Astrocyte (in vitro differentiated cells and primary cell): ENCODE data around the gene C16orf86. TPM values are rescaled to one million over a fixed set of nuclear protein-coding genes. Genes with fewer than 3 reads are reported as not detected.

ENCODE experiments used
- DNase-seq: peaks from one replicate; pipeline ENCODE4 v3.0.0-alpha.2; 2010; ENCODE audit warnings: low read depth
- FAIRE-seq: peaks from 2 replicates; lab custom pipeline; 2011; peaks lifted over from hg19 to GRCh38; lab: Jason Lieb, UNC
- H2AFZ ChIP-seq: 2 replicates; pipeline ENCODE4 v1.6.0; 2012; ENCODE audit warnings: low read depth, low read length, inconsistent platforms
- H3K27ac ChIP-seq: 2 replicates; pipeline ENCODE4 v1.5.1; 2011; ENCODE audit warnings: low read depth, low read length, inconsistent platforms
- H3K27me3 ChIP-seq: 2 replicates; pipeline ENCODE4 v1.6.0; 2011; ENCODE audit warnings: low read length, inconsistent platforms; ENCODE audit not compliant: insufficient read depth
- H3K36me3 ChIP-seq: 2 replicates; pipeline ENCODE4 v1.5.1; 2011; ENCODE audit warnings: low read length, inconsistent platforms; ENCODE audit not compliant: insufficient read depth
- H3K4me1 ChIP-seq: 2 replicates; pipeline ENCODE4 v1.5.1; 2011; ENCODE audit warnings: low read length, inconsistent platforms; ENCODE audit not compliant: insufficient read depth
- H3K4me2 ChIP-seq: 2 replicates; pipeline ENCODE4 v1.6.0; 2012; ENCODE audit warnings: low read length, inconsistent platforms
- H3K4me3 ChIP-seq: 2 replicates; pipeline ENCODE4 v1.5.1; 2011; ENCODE audit warnings: low read depth, mild to moderate bottlenecking, low read length, inconsistent platforms; ENCODE audit not compliant: insufficient read depth
- H3K79me2 ChIP-seq: 2 replicates; pipeline ENCODE4 v1.6.0; 2012; ENCODE audit warnings: mild to moderate bottlenecking, low read length, inconsistent platforms; ENCODE audit not compliant: insufficient read depth
- H3K9ac ChIP-seq: 2 replicates; pipeline ENCODE4 v1.6.0; 2012; ENCODE audit warnings: mild to moderate bottlenecking, low read length, inconsistent platforms
- H3K9me3 ChIP-seq: 2 replicates; pipeline ENCODE4 v1.5.1; 2012; ENCODE audit warnings: low read depth, mild to moderate bottlenecking, low read length, inconsistent platforms; ENCODE audit not compliant: insufficient read depth
- H4K20me1 ChIP-seq: 2 replicates; pipeline ENCODE4 v1.6.0; 2012; ENCODE audit warnings: low read length, inconsistent platforms; ENCODE audit not compliant: insufficient read depth
- H3K27ac Mint-ChIP-seq: one replicate; pipeline ENCODE4 v1.8.0; 2021; ENCODE audit warnings: mild to moderate bottlenecking, mixed read lengths; ENCODE audit not compliant: unreplicated experiment
- H3K27me3 Mint-ChIP-seq: one replicate; pipeline ENCODE4 v1.8.0; 2021; ENCODE audit warnings: low read depth, mixed read lengths; ENCODE audit not compliant: unreplicated experiment
- H3K36me3 Mint-ChIP-seq: one replicate; pipeline ENCODE4 v1.8.0; 2021; ENCODE audit warnings: low read depth, mixed read lengths; ENCODE audit not compliant: unreplicated experiment
- H3K4me1 Mint-ChIP-seq: one replicate; pipeline ENCODE4 v1.8.0; 2021; ENCODE audit warnings: low read depth, mixed read lengths; ENCODE audit not compliant: unreplicated experiment
- H3K4me3 Mint-ChIP-seq: one replicate; pipeline ENCODE4 v1.8.0; 2021; ENCODE audit warnings: mild to moderate bottlenecking, moderate library complexity, mixed read lengths; ENCODE audit not compliant: unreplicated experiment
- H3K9me3 Mint-ChIP-seq: one replicate; pipeline ENCODE4 v1.8.0; 2021; ENCODE audit warnings: mild to moderate bottlenecking, mixed read lengths; ENCODE audit not compliant: unreplicated experiment
- EZH2 ChIP-seq: IDR thresholded peaks from 2 replicates; pipeline ENCODE4 v1.6.1; 2012; ENCODE audit warnings: mild to moderate bottlenecking, low read length, inconsistent platforms; ENCODE audit not compliant: insufficient read depth
- total RNA-seq: library from RNA; stranded (reverse); gene quantifications from 2 replicates; pipeline ENCODE4 v1.2.1, GENCODE V29; 2021
- TF ChIP-seq, protein P1 (sequence below): IDR thresholded peaks from 2 replicates; pipeline ENCODE4 v1.5.1; 2011; ENCODE audit warnings: low read depth, mild to moderate bottlenecking, inconsistent platforms, low read length, moderate library complexity; ENCODE audit not compliant: insufficient read depth

C16orf86 gene
- total RNA-seq, 1 donor from 2014 or later: 0.32 TPM

DNA sequence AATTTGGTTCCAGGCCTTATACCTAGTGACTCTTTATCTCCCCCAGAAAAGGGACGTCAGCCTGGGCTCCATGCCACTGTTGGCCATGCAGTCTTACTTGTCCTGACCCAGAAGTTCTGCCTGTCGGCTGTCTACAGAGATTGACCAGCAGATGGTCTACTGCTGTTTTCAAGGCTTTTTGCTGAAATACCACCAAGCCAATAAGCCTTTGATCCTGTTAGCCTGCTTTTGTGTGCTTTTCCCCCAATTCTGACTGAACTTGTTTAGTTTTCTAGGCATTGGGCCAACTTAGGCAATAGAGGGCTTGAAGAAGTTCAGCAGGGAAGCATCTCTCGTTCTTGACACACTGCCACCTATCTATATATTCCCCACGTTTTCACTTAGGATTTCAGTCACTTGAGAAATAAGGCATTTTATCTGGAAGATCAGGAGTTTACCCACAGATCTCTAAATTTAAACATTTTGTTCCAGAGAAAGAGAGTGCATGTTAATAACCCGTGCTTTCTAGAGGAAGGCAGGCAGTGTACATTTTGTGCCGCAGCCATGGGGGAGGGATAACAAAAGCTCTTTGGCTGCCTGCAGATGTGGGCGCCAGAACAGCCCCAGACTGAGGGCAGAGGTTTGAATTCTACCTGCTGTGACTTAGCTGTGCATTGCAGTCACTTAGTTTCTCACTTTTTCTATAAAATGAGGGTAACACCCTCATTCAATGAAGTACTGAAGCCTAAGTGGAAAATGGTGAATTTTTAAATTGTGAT lies 34.0 kb upstream of the C16orf86 start:
- Mint-ChIP-seq H3K4me1 (no peaks in the 10 kb centered on the region), H3K9me3 (no peaks in the 10 kb centered on the region), H3K4me3 (no peak overlapping the region), H3K27ac (no peak overlapping the region), H3K36me3 (peaks cover 10% of the 10 kb centered on the region), H3K27me3 (no peaks in the 10 kb centered on the region)
- Histone ChIP-seq H2AFZ (no peak overlapping the region), H3K4me2 (no peak overlapping the region), H3K79me2 (no peaks in the 10 kb centered on the region), H3K9me3 (no peaks in the 10 kb centered on the region), H3K4me1 (no peaks in the 10 kb centered on the region), H3K36me3 (peaks cover 39% of the 10 kb centered on the region), H3K4me3 (no peak overlapping the region), H3K27me3 (no peaks in the 10 kb centered on the region), H3K9ac (no peak overlapping the region), H4K20me1 (peaks cover 34% of the 10 kb centered on the region), H3K27ac (no peak overlapping the region)
- no peak for TF ChIP-seq EZH2
- TF ChIP-seq, protein P1, sequence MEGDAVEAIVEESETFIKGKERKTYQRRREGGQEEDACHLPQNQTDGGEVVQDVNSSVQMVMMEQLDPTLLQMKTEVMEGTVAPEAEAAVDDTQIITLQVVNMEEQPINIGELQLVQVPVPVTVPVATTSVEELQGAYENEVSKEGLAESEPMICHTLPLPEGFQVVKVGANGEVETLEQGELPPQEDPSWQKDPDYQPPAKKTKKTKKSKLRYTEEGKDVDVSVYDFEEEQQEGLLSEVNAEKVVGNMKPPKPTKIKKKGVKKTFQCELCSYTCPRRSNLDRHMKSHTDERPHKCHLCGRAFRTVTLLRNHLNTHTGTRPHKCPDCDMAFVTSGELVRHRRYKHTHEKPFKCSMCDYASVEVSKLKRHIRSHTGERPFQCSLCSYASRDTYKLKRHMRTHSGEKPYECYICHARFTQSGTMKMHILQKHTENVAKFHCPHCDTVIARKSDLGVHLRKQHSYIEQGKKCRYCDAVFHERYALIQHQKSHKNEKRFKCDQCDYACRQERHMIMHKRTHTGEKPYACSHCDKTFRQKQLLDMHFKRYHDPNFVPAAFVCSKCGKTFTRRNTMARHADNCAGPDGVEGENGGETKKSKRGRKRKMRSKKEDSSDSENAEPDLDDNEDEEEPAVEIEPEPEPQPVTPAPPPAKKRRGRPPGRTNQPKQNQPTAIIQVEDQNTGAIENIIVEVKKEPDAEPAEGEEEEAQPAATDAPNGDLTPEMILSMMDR: no peak
- FAIRE-seq (no peak), DNase-seq (no peak)

DNA sequence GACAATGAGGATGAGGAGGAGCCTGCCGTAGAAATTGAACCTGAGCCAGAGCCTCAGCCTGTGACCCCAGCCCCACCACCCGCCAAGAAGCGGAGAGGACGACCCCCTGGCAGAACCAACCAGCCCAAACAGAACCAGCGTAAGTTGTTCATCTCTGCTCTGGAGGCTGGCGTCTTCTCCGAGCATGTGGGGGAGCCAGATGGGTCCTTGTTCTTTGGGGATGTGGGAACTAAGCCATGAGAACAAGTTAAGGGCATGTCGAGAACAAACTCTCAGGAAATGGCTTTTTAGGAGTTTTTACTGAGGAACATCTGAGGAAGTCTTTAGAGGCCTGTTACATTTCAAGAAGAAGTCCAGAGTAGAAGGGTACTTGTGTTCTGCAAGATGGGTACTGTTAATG lies 29.9 kb upstream of the C16orf86 start:
- FAIRE-seq: no peak
- no peak overlapping the region for H3K9ac ChIP-seq
- H3K27me3 Mint-ChIP-seq: no peaks in the 10 kb centered on the region
- no peak overlapping the region for H3K4me2 ChIP-seq
- no peak overlapping the region for H3K27ac ChIP-seq
- no peaks in the 10 kb centered on the region for H3K4me1 ChIP-seq
- H3K4me3 ChIP-seq: no peak overlapping the region
- H3K4me1 Mint-ChIP-seq: no peaks in the 10 kb centered on the region
- peaks cover 41% of the 10 kb centered on the region for H4K20me1 ChIP-seq
- TF ChIP-seq, protein P1: no peak
- no peak for TF ChIP-seq EZH2
- no peak for DNase-seq
- H3K4me3 Mint-ChIP-seq: no peak overlapping the region
- peaks cover 12% of the 10 kb centered on the region for H3K36me3 Mint-ChIP-seq
- H3K36me3 ChIP-seq: peaks cover 39% of the 10 kb centered on the region
- H3K27ac Mint-ChIP-seq: no peak overlapping the region
- H3K9me3 Mint-ChIP-seq: no peaks in the 10 kb centered on the region
- no peaks in the 10 kb centered on the region for H3K79me2 ChIP-seq
- H2AFZ ChIP-seq: no peak overlapping the region
- H3K27me3 ChIP-seq: no peaks in the 10 kb centered on the region
- H3K9me3 ChIP-seq: no peaks in the 10 kb centered on the region

DNA sequence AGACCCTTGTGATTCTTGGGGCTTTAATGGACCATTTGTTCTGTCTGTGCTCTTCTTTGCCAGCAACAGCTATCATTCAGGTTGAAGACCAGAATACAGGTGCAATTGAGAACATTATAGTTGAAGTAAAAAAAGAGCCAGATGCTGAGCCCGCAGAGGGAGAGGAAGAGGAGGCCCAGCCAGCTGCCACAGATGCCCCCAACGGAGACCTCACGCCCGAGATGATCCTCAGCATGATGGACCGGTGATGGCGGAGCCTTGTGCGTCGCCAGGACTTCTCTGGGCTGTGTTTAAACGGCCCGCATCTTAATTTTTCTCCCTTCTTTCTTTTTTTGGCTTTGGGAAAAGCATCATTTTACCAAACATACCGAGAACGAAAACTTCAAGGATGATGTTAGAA lies 29.0 kb upstream of the C16orf86 start:
- no peak overlapping the region for H3K27ac Mint-ChIP-seq
- no peak for TF ChIP-seq EZH2
- TF ChIP-seq, protein P1: no peak
- Histone ChIP-seq H3K4me1 (no peaks in the 10 kb centered on the region), H3K36me3 (peaks cover 32% of the 10 kb centered on the region), H3K9me3 (no peaks in the 10 kb centered on the region), H3K4me3 (no peak overlapping the region), H3K79me2 (no peaks in the 10 kb centered on the region), H4K20me1 (peaks cover 34% of the 10 kb centered on the region), H3K27me3 (no peaks in the 10 kb centered on the region), H2AFZ (no peak overlapping the region), H3K9ac (no peak overlapping the region), H3K27ac (no peak overlapping the region), H3K4me2 (no peak overlapping the region)
- DNase-seq (no peak), FAIRE-seq (no peak)
- H3K27me3 Mint-ChIP-seq: no peaks in the 10 kb centered on the region
- peaks cover 11% of the 10 kb centered on the region for H3K36me3 Mint-ChIP-seq
- H3K4me3 Mint-ChIP-seq: no peak overlapping the region
- H3K9me3 Mint-ChIP-seq: no peaks in the 10 kb centered on the region
- no peaks in the 10 kb centered on the region for H3K4me1 Mint-ChIP-seq
